Activated T-cell treated with anti-CD3 and anti-CD28 coated beads, Interleukin-2, amount 50 U/mL, for 24 hours (primary cell): ENCODE results near the gene ARMS2.

Experiments used
- DNase-seq: peaks from one replicate; pipeline ENCODE4 v3.0.0-alpha.2; 2020
- H3K27ac Mint-ChIP-seq: 2 replicates; pipeline ENCODE4 v1.8.0; 2020; ENCODE audit warnings: mild to moderate bottlenecking, mixed read lengths
- H3K27me3 Mint-ChIP-seq: 2 replicates; pipeline ENCODE4 v1.8.0; 2020; ENCODE audit warnings: mixed read lengths
- H3K36me3 Mint-ChIP-seq: 2 replicates; pipeline ENCODE4 v1.8.0; 2020; ENCODE audit warnings: low read depth, mixed read lengths
- H3K4me1 Mint-ChIP-seq: 2 replicates; pipeline ENCODE4 v1.8.0; 2020; ENCODE audit warnings: low read depth, mixed read lengths
- H3K4me3 Mint-ChIP-seq: 2 replicates; pipeline ENCODE4 v1.8.0; 2020; ENCODE audit warnings: mild to moderate bottlenecking, moderate library complexity, mixed read lengths
- H3K9me3 Mint-ChIP-seq: 2 replicates; pipeline ENCODE4 v1.8.0; 2020; ENCODE audit warnings: mixed read lengths

ARMS2 gene

GRCh38 chr10:122441961-122442360 lies 12.5 kb upstream of the ARMS2 start:
- no peak overlapping the region for H3K27ac Mint-ChIP-seq
- no peak for DNase-seq
- H3K4me3 Mint-ChIP-seq = no peak overlapping the region
- H3K27me3 Mint-ChIP-seq = peaks cover 2% of the 10 kb centered on the region
- no peaks in the 10 kb centered on the region for H3K4me1 Mint-ChIP-seq
- H3K9me3 Mint-ChIP-seq = no peaks in the 10 kb centered on the region
- H3K36me3 Mint-ChIP-seq = no peaks in the 10 kb centered on the region

GRCh38 chr10:122445469-122445868 lies 9.0 kb upstream of the ARMS2 start:
- H3K27ac Mint-ChIP-seq = no peak overlapping the region
- no peaks in the 10 kb centered on the region for H3K9me3 Mint-ChIP-seq
- no peak for DNase-seq
- no peaks in the 10 kb centered on the region for H3K4me1 Mint-ChIP-seq
- H3K4me3 Mint-ChIP-seq = no peak overlapping the region
- H3K36me3 Mint-ChIP-seq = no peaks in the 10 kb centered on the region
- H3K27me3 Mint-ChIP-seq = peaks cover 9% of the 10 kb centered on the region

DNA sequence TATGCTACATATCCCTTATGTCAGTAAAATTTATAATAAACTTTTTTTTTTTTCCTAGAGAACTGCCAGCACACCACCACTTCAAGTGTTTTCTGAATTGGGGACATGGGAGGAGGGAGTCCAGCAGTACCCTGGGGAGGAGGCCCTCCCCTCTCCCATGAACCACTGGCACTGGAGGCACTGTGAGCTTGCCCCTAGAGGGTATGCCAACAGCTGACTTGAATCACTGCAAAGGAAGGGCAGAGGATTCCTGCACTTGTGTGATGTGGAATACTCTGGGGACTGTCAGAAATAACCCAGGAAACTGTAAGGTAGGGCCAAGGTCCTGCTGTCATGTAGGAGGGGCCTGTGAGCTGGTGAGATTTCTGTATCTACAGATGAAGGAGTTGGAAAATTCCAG lies 8.5 kb upstream of the ARMS2 start:
- H3K27ac Mint-ChIP-seq = no peak overlapping the region
- no peaks in the 10 kb centered on the region for H3K9me3 Mint-ChIP-seq
- H3K4me3 Mint-ChIP-seq = no peak overlapping the region
- peaks cover 13% of the 10 kb centered on the region for H3K27me3 Mint-ChIP-seq
- H3K36me3 Mint-ChIP-seq = no peaks in the 10 kb centered on the region
- no peaks in the 10 kb centered on the region for H3K4me1 Mint-ChIP-seq
- DNase-seq = no peak

- Mint-ChIP-seq H3K36me3 (no peaks in the 10 kb centered on the region), H3K4me3 (no peak overlapping the region), H3K27ac (no peak overlapping the region), H3K4me1 (no peaks in the 10 kb centered on the region), H3K27me3 (peaks cover 17% of the 10 kb centered on the region), H3K9me3 (no peaks in the 10 kb centered on the region)
- no peak for DNase-seq
These were observed 7.6 kb upstream of the ARMS2 start for GRCh38 chr10:122446668-122447423.

DNA sequence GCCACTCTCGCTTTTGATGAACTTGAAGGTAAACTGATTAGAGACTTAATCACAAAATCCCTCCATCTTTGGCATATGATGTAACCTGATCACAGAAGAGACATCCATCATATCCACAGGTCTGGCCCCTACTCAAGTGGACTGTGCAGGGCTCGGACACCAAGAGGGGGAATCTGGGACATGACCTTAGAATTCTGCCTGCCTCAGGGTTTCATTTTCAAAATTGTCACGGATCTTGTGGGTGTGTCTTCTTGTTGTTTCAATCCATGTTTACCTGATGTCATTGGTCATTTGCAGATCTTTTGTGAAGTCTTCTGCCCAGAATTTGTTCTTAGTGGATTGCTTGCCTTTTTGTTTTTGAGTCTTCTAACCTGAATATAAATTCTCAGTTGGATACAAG lies 5.9 kb upstream of the ARMS2 start:
- no peak for DNase-seq
- H3K36me3 Mint-ChIP-seq = no peaks in the 10 kb centered on the region
- no peak overlapping the region for H3K27ac Mint-ChIP-seq
- H3K27me3 Mint-ChIP-seq = peaks cover 23% of the 10 kb centered on the region
- H3K9me3 Mint-ChIP-seq = no peaks in the 10 kb centered on the region
- no peak overlapping the region for H3K4me3 Mint-ChIP-seq
- no peaks in the 10 kb centered on the region for H3K4me1 Mint-ChIP-seq

DNA sequence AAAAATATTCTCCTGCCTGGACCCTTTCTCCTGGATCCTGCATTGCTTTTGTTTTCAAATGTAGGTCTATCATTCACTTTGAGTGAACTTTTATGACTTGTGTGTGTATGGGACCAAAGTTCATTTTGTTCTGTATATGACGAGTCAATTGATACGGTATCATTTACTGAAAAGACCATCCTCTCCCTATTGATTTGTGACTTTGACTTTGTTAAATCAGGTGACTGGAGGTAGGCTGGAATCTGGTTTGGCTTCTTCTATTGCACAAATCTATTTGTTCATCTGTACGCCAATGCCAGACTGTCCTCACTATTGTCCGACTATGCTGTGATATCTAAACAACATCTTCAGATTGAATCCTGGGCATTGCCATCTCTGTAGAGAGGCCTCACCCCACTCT lies 5.3 kb upstream of the ARMS2 start:
- H3K36me3 Mint-ChIP-seq = no peaks in the 10 kb centered on the region
- H3K27me3 Mint-ChIP-seq = peaks cover 25% of the 10 kb centered on the region

GRCh38 chr10:122450353-122450990 lies 4.0 kb upstream of the ARMS2 start:
- Mint-ChIP-seq H3K36me3 (no peaks in the 10 kb centered on the region), H3K27me3 (peaks cover 30% of the 10 kb centered on the region), H3K4me3 (no peak overlapping the region), H3K9me3 (no peaks in the 10 kb centered on the region), H3K4me1 (no peaks in the 10 kb centered on the region), H3K27ac (no peak overlapping the region)
- DNase-seq = no peak

More for the DNA sequence above, 5.3 kb upstream of the ARMS2 start:
- Mint-ChIP-seq H3K4me3 (no peak overlapping the region), H3K27ac (no peak overlapping the region), H3K4me1 (no peaks in the 10 kb centered on the region), H3K9me3 (no peaks in the 10 kb centered on the region)
- no peak for DNase-seq

DNA sequence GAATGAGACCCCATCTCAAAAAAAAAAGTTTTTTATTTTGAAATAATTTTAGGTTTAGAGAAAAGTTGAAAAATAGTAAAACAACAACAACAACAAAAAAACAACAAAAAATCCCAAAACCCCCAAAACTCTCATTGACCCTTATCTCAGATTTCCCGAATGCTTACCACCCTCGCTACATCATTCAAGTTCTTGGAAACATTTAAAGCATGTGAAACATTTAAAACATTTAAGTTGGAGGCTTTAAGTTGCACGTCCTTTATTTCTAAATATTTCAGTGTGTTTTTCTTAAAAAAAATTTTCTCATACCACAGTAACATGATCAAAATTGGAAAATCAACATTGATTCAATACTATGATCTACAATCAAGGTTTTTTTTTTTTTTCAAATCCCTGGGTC lies 382 bp upstream of the ARMS2 start:
- H3K9me3 Mint-ChIP-seq = no peaks in the 10 kb centered on the region
- peaks cover 60% of the 10 kb centered on the region for H3K27me3 Mint-ChIP-seq
- no peak overlapping the region for H3K27ac Mint-ChIP-seq
- H3K4me1 Mint-ChIP-seq = no peaks in the 10 kb centered on the region
- H3K4me3 Mint-ChIP-seq = no peak overlapping the region
- DNase-seq = no peak
- no peaks in the 10 kb centered on the region for H3K36me3 Mint-ChIP-seq

DNA sequence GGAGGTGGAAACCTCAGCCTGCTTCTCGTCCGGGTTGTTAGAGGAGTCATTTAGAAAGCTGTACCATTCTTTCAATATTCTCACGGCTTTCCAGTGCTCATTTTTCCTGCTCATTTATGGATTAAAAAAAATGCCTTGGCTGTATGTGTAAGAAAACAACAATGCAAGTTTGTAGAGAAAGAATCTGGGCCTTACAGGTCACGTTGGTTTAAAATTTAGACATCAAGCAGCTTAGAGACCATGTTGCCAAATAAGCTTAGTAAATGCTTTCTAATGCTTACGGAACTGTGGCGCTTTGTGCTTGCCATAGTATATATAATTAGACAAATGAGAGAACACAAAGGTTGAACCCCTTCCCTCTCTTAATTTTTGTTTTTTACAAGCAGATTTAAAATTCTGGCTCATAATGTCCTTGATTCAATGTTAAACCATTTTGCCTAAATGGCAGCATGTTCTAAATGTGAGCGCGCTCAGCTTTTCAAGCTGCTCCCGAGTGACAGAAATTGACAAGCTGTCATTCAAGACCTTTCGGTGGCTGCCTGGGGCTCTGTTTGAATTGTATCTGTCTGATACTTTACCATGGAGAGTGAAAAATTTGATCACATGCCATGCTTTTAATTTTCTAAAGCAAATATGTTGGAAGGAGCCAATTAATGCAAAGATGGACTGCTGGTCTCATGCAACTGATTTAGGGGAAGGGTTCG lies 1.1 kb downstream of the ARMS2 start:
- Mint-ChIP-seq H3K27me3 (peaks cover 66% of the 10 kb centered on the region), H3K9me3 (no peaks in the 10 kb centered on the region), H3K4me1 (peaks cover 3% of the 10 kb centered on the region), H3K27ac (no peak overlapping the region), H3K36me3 (no peaks in the 10 kb centered on the region), H3K4me3 (no peak overlapping the region)
- DNase-seq = no peak

- no peaks in the 10 kb centered on the region for H3K36me3 Mint-ChIP-seq
- peaks cover 14% of the 10 kb centered on the region for H3K4me1 Mint-ChIP-seq
- H3K27me3 Mint-ChIP-seq = peaks cover 66% of the 10 kb centered on the region
- no peaks in the 10 kb centered on the region for H3K9me3 Mint-ChIP-seq
- DNase-seq = no peak
- H3K27ac Mint-ChIP-seq = no peak overlapping the region
- H3K4me3 Mint-ChIP-seq = no peak overlapping the region
These were observed 3.5 kb downstream of the ARMS2 start for GRCh38 chr10:122457934-122458333.

- no peak for DNase-seq
- H3K4me3 Mint-ChIP-seq = no peak overlapping the region
- no peaks in the 10 kb centered on the region for H3K9me3 Mint-ChIP-seq
- no peaks in the 10 kb centered on the region for H3K36me3 Mint-ChIP-seq
- peaks cover 73% of the 10 kb centered on the region for H3K27me3 Mint-ChIP-seq
- H3K27ac Mint-ChIP-seq = no peak overlapping the region
- peaks cover 15% of the 10 kb centered on the region for H3K4me1 Mint-ChIP-seq
These were observed 4.2 kb downstream of the ARMS2 start for GRCh38 chr10:122458693-122459092.

GRCh38 chr10:122459561-122460273 lies 5.3 kb downstream of the ARMS2 start:
- peaks cover 15% of the 10 kb centered on the region for H3K4me1 Mint-ChIP-seq
- H3K4me3 Mint-ChIP-seq = no peak overlapping the region
- peaks cover 77% of the 10 kb centered on the region for H3K27me3 Mint-ChIP-seq
- no peak overlapping the region for H3K27ac Mint-ChIP-seq
- no peaks in the 10 kb centered on the region for H3K9me3 Mint-ChIP-seq
- H3K36me3 Mint-ChIP-seq = no peaks in the 10 kb centered on the region
- no peak for DNase-seq

GRCh38 chr10:122460891-122461293 lies 6.4 kb downstream of the ARMS2 start:
- no peaks in the 10 kb centered on the region for H3K36me3 Mint-ChIP-seq
- H3K4me3 Mint-ChIP-seq = peak overlapping the region; percentile 34
- no peak overlapping the region for H3K27ac Mint-ChIP-seq
- no peak for DNase-seq
- peaks cover 15% of the 10 kb centered on the region for H3K4me1 Mint-ChIP-seq
- H3K27me3 Mint-ChIP-seq = peaks cover 79% of the 10 kb centered on the region
- no peaks in the 10 kb centered on the region for H3K9me3 Mint-ChIP-seq

GRCh38 chr10:122461367-122461728 lies 6.9 kb downstream of the ARMS2 start, which contains the start of gene HTRA1:
Gene HTRA1 (plus strand): TSS chr10:122461553. CDS start chr10:122461653, 100 bp downstream.
- H3K27me3 Mint-ChIP-seq = peaks cover 79% of the 10 kb centered on the region
- no peaks in the 10 kb centered on the region for H3K36me3 Mint-ChIP-seq
- peak within 1 kb of the TSS; percentile 76 for H3K4me3 Mint-ChIP-seq
- no peak for DNase-seq
- H3K9me3 Mint-ChIP-seq = no peaks in the 10 kb centered on the region
- peaks cover 15% of the 10 kb centered on the region for H3K4me1 Mint-ChIP-seq
- no peak within 1 kb of the TSS for H3K27ac Mint-ChIP-seq
